Activated naive CD8-positive, alpha-beta T cell (primary cell): ENCODE data around the gene PPP1R12B.
"Not testable (repeated sequence)": the region's sequence is repeated elsewhere in the genome, so short reads cannot be mapped to it uniquely, and the experiment has no call there.

ENCODE experiments used
- H3K27ac Mint-ChIP-seq: one replicate; pipeline ENCODE4 v1.8.0; 2021; ENCODE audit warnings: mixed read lengths
- H3K27me3 Mint-ChIP-seq: one replicate; pipeline ENCODE4 v1.8.0; 2021; ENCODE audit warnings: mixed read lengths
- H3K36me3 Mint-ChIP-seq: one replicate; pipeline ENCODE4 v1.8.0; 2021; ENCODE audit warnings: mixed read lengths
- H3K4me1 Mint-ChIP-seq: one replicate; pipeline ENCODE4 v1.8.0; 2021; ENCODE audit warnings: low read depth, mixed read lengths
- H3K4me3 Mint-ChIP-seq: one replicate; pipeline ENCODE4 v1.8.0; 2021; ENCODE audit warnings: mild to moderate bottlenecking, mixed read lengths
- H3K9me3 Mint-ChIP-seq: one replicate; pipeline ENCODE4 v1.8.0; 2021; ENCODE audit warnings: low read depth, mixed read lengths

PPP1R12B gene

GRCh38 chr1:202467381-202467780 lies 118.9 kb downstream of the PPP1R12B start:
- not testable (repeated sequence) for H3K4me1 Mint-ChIP-seq, H3K4me3 Mint-ChIP-seq, H3K9me3 Mint-ChIP-seq, H3K36me3 Mint-ChIP-seq, H3K27me3 Mint-ChIP-seq, H3K27ac Mint-ChIP-seq

GRCh38 chr1:202468695-202469094 lies 120.2 kb downstream of the PPP1R12B start:
- H3K4me1 Mint-ChIP-seq, H3K4me3 Mint-ChIP-seq, H3K27me3 Mint-ChIP-seq, H3K9me3 Mint-ChIP-seq, H3K36me3 Mint-ChIP-seq, H3K27ac Mint-ChIP-seq: not testable (repeated sequence)

GRCh38 chr1:202469123-202469522 lies 120.6 kb downstream of the PPP1R12B start:
- H3K9me3 Mint-ChIP-seq, H3K4me1 Mint-ChIP-seq, H3K36me3 Mint-ChIP-seq, H3K27me3 Mint-ChIP-seq, H3K4me3 Mint-ChIP-seq, H3K27ac Mint-ChIP-seq: not testable (repeated sequence)

- no peaks in the 10 kb centered on the region for H3K27me3 Mint-ChIP-seq
- no peak overlapping the region for H3K27ac Mint-ChIP-seq
- H3K4me1 Mint-ChIP-seq = no peaks in the 10 kb centered on the region
- H3K36me3 Mint-ChIP-seq = peaks cover 3% of the 10 kb centered on the region
- H3K9me3 Mint-ChIP-seq = no peaks in the 10 kb centered on the region
- H3K4me3 Mint-ChIP-seq = no peak overlapping the region
Observed at GRCh38 chr1:202471246-202471645, 122.7 kb downstream of the PPP1R12B start.

GRCh38 chr1:202472347-202473124 lies 124.0 kb downstream of the PPP1R12B start:
- not testable (repeated sequence) for H3K36me3 Mint-ChIP-seq, H3K9me3 Mint-ChIP-seq, H3K27me3 Mint-ChIP-seq, H3K4me1 Mint-ChIP-seq, H3K27ac Mint-ChIP-seq, H3K4me3 Mint-ChIP-seq

- H3K9me3 Mint-ChIP-seq, H3K4me1 Mint-ChIP-seq, H3K27me3 Mint-ChIP-seq, H3K4me3 Mint-ChIP-seq, H3K27ac Mint-ChIP-seq, H3K36me3 Mint-ChIP-seq: not testable (repeated sequence)
Observed at GRCh38 chr1:202473266-202474045, 125.0 kb downstream of the PPP1R12B start.

- Mint-ChIP-seq H3K36me3 (peaks cover 26% of the 10 kb centered on the region), H3K4me1 (peaks cover 26% of the 10 kb centered on the region)
- H3K27me3 Mint-ChIP-seq, H3K27ac Mint-ChIP-seq, H3K4me3 Mint-ChIP-seq, H3K9me3 Mint-ChIP-seq: not testable (repeated sequence)
Observed at GRCh38 chr1:202479661-202480060, 131.2 kb downstream of the PPP1R12B start.

- H3K27ac Mint-ChIP-seq, H3K4me3 Mint-ChIP-seq, H3K9me3 Mint-ChIP-seq, H3K27me3 Mint-ChIP-seq: not testable (repeated sequence)
- Mint-ChIP-seq H3K36me3 (peaks cover 32% of the 10 kb centered on the region), H3K4me1 (peaks cover 26% of the 10 kb centered on the region)
Observed at GRCh38 chr1:202480640-202481039, 132.1 kb downstream of the PPP1R12B start.

GRCh38 chr1:202483362-202483761 lies 134.9 kb downstream of the PPP1R12B start:
- not testable (repeated sequence) for H3K27ac Mint-ChIP-seq, H3K9me3 Mint-ChIP-seq, H3K4me3 Mint-ChIP-seq, H3K27me3 Mint-ChIP-seq
- peaks cover 34% of the 10 kb centered on the region for H3K36me3 Mint-ChIP-seq
- H3K4me1 Mint-ChIP-seq = peaks cover 26% of the 10 kb centered on the region

GRCh38 chr1:202484032-202484431 lies 135.5 kb downstream of the PPP1R12B start:
- not testable (repeated sequence) for H3K4me3 Mint-ChIP-seq

GRCh38 chr1:202484820-202485219 lies 136.3 kb downstream of the PPP1R12B start:
- not testable (repeated sequence) for H3K27me3 Mint-ChIP-seq, H3K9me3 Mint-ChIP-seq, H3K4me3 Mint-ChIP-seq, H3K27ac Mint-ChIP-seq
- peaks cover 42% of the 10 kb centered on the region for H3K36me3 Mint-ChIP-seq
- peaks cover 24% of the 10 kb centered on the region for H3K4me1 Mint-ChIP-seq

More at GRCh38 chr1:202484032-202484431, 135.5 kb downstream of the PPP1R12B start:
- H3K36me3 Mint-ChIP-seq = peaks cover 39% of the 10 kb centered on the region
- H3K9me3 Mint-ChIP-seq, H3K27ac Mint-ChIP-seq, H3K27me3 Mint-ChIP-seq: not testable (repeated sequence)
- peaks cover 26% of the 10 kb centered on the region for H3K4me1 Mint-ChIP-seq

GRCh38 chr1:202488178-202488649 lies 139.7 kb downstream of the PPP1R12B start:
- H3K4me1 Mint-ChIP-seq = peaks cover 12% of the 10 kb centered on the region
- not testable (repeated sequence) for H3K4me3 Mint-ChIP-seq, H3K9me3 Mint-ChIP-seq, H3K27me3 Mint-ChIP-seq, H3K27ac Mint-ChIP-seq
- peaks cover 41% of the 10 kb centered on the region for H3K36me3 Mint-ChIP-seq

- not testable (repeated sequence) for H3K27me3 Mint-ChIP-seq, H3K9me3 Mint-ChIP-seq, H3K27ac Mint-ChIP-seq, H3K4me3 Mint-ChIP-seq, H3K4me1 Mint-ChIP-seq
- peaks cover 34% of the 10 kb centered on the region for H3K36me3 Mint-ChIP-seq
Observed at GRCh38 chr1:202489101-202489500, 140.6 kb downstream of the PPP1R12B start.

GRCh38 chr1:202493112-202493511 lies 144.6 kb downstream of the PPP1R12B start:
- H3K36me3 Mint-ChIP-seq = peaks cover 25% of the 10 kb centered on the region
- H3K4me3 Mint-ChIP-seq, H3K27me3 Mint-ChIP-seq, H3K27ac Mint-ChIP-seq, H3K4me1 Mint-ChIP-seq, H3K9me3 Mint-ChIP-seq: not testable (repeated sequence)

- H3K9me3 Mint-ChIP-seq = no peaks in the 10 kb centered on the region
- H3K27me3 Mint-ChIP-seq = no peaks in the 10 kb centered on the region
- H3K36me3 Mint-ChIP-seq = peaks cover 18% of the 10 kb centered on the region
- no peak overlapping the region for H3K27ac Mint-ChIP-seq
- no peaks in the 10 kb centered on the region for H3K4me1 Mint-ChIP-seq
- H3K4me3 Mint-ChIP-seq = no peak overlapping the region
Observed at GRCh38 chr1:202498542-202498941, 150.0 kb downstream of the PPP1R12B start.

GRCh38 chr1:202499997-202500396 lies 151.5 kb downstream of the PPP1R12B start:
- H3K4me3 Mint-ChIP-seq, H3K27me3 Mint-ChIP-seq, H3K9me3 Mint-ChIP-seq, H3K27ac Mint-ChIP-seq, H3K4me1 Mint-ChIP-seq: not testable (repeated sequence)
- peaks cover 22% of the 10 kb centered on the region for H3K36me3 Mint-ChIP-seq
